GM19397 (cell line): ENCODE measurements around the gene GOLGA6L7.
"Not testable (repeated sequence)": the region's sequence is repeated elsewhere in the genome, so short reads cannot be mapped to it uniquely, and the experiment has no call there.

Experiments used
- ATAC-seq: cut with Tn5 transposase; IDR thresholded peaks from one replicate; pipeline ENCODE4 v1.9.1; 2021; ENCODE audit warnings: mild to moderate bottlenecking, moderate library complexity; ENCODE audit not compliant: unreplicated experiment

The GOLGA6L7 gene

DNA sequence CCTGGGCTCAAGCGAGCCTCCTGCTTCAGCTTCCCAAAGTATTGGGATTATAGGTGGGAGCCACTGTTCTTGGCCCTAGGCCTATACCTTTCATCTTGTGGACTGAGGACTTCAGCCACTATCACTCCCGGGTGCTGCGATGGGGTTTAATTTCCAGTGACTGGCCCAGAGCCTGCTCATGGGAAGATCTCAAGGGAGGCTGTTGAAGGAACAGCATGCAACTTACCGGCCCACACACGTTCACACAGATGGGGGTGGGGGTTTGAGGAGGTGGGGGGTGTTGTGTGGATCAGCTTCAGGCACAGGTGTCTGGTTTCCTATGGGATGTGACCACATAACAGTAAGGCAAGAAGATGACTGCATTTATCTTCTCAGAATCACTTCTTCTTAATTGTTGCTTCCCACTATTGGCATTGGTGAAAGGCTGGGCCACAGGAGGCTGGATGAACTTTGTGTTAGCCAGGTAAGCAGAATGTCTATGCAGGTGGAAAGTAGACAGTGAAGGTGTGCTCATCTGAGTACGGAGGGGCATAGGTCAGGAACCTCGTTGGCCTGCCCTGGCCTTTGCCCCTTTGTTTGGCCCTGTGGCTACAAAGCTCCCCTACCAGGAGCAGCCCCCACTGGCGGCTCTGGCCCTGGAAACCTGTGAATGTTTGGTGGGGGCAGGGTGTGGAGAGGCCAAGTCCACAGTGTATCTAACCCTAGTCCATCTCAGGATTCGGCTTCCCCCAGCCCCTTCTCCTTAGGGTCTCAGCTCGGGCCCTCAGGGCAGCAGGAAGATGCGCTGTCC lies 35.9 kb upstream of the GOLGA6L7 start:
- no peak for ATAC-seq

GRCh38 chr15:28881600-28881999 lies 33.2 kb upstream of the GOLGA6L7 start:
- no peak for ATAC-seq

GRCh38 chr15:28881170-28881569 lies 32.7 kb upstream of the GOLGA6L7 start:
- no peak for ATAC-seq

DNA sequence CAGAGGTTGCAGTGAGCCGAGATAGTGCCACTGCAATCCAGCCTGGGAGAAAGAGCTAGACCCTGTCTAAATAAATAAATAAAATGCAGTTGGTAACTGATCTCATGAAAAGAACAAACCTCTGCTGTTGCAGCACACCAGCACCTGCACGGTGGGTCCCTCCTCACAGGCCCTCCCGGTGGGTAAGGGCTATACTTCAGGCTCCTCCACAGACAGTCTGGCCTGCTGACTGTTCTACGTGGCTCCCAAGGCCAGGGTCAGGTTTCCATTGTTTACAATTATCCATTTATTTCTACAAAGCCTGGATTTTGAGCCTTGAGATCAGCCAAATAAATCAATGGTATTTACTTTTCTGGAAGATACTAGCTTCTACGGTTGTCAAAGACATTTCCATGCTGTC lies 32.2 kb upstream of the GOLGA6L7 start:
- no peak for ATAC-seq

- ATAC-seq, result no peak
Observed at GRCh38 chr15:28879551-28879950, 31.1 kb upstream of the GOLGA6L7 start.

- ATAC-seq, result no peak
Observed at GRCh38 chr15:28878209-28878608, 29.8 kb upstream of the GOLGA6L7 start.

GRCh38 chr15:28876845-28877185 lies 28.4 kb upstream of the GOLGA6L7 start:
- no peak for ATAC-seq

- ATAC-seq, result no peak
Observed at GRCh38 chr15:28876131-28876844, 27.8 kb upstream of the GOLGA6L7 start.

- ATAC-seq, result no peak
Observed at GRCh38 chr15:28875461-28876000, 27.1 kb upstream of the GOLGA6L7 start.

DNA sequence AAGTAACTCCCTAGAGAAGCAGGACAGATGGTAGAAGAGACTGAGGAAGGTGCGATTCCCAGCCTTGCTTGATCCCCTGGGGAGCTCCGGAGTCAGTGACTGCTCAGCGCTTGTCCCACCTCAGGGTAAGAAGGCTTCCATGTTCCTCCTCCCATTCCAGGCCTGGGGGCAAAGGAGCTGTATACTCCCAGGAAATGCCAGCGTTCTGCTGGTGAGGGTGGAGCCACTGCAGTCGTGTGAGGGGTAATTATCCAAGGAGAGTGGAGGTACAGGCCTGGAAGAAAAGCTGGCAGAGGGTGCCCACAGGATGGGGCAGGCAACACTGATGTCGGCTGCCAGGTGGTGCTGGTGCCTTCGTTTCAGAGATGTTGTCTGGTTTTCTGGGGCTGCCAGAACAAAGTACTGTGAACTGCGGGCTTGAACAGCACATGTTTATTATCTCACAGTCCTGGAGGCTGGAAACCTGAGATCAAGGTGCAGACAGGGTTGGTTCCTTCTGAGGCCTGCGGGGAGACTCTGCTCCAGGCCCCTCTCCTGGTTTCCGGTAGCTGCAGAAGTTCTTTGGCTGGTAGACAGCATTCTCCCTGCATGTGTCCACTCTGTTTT lies 25.2 kb upstream of the GOLGA6L7 start:
- ATAC-seq, result no peak

DNA sequence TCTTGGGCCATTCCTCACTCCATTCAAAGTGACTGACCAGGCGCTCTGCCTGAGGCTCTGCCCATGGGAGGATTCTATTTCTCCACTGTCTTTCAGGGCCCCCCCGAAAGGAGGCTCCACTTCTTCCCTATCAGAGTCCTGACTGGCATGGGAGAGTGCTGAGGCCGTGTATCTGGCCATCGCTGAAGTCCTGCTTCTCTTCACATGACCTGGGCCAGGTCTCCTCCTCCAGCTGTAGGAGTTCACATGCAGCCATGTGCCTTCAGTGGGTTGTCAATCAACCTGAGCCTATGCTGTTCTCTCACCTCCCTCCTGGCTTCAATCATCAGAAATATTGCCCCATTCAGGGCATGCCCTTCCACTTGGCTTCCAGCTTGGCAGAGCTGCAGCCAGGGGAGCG lies 24.6 kb upstream of the GOLGA6L7 start:
- no peak for ATAC-seq

GRCh38 chr15:28871168-28871567 lies 22.7 kb upstream of the GOLGA6L7 start:
- no peak for ATAC-seq

DNA sequence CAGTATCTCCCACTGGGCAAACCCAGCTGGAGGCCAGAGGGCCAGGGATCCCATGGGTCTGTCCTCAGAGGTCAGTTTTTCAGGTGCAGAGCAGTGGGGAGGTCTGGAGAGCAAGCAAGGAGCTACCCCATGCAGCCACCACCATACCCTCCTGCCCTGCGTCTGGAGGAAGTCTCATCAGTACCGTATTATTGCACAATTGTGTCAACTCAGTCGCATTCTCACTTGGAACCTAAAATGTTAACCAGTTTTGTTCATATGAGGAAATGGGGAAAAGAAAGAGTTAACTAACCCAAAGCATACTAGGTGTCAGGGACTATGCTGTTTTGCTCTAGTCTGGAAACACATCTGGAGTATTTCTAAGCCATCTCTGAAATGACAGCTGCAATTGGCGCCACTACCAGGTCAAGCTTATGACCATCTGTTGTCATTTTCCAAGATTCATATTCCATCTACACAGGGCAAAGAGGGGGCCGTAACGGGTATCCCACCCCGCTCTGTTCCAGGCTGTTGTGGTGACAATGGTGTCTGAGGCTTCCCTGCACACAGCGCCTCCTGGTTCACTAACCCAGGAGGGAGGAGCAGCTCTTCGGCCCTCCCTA lies 20.4 kb upstream of the GOLGA6L7 start:
- no peak for ATAC-seq

GRCh38 chr15:28861589-28862293 lies 13.3 kb upstream of the GOLGA6L7 start:
- not testable (repeated sequence) for ATAC-seq

GRCh38 chr15:28861031-28861534 lies 12.6 kb upstream of the GOLGA6L7 start:
- ATAC-seq, result no peak

DNA sequence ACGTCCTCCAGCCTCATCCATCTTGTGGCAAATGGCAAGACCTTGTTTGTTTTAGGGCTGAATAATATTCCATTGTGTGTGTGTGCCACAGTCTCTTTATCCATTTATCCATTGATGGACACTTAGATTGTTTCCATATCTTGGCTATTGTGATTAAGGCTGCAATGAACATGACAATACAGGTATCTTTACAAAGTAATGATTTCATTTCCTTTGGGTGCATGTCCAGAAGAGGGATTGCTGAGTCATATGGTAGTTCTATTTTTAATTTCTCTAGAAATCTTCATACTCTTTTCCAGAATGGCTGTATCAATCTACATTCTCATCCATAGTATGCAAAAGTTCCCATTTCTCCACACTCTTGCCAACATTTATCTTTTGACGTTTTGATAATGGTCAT lies 6.1 kb upstream of the GOLGA6L7 start:
- ATAC-seq, result not testable (repeated sequence)

GRCh38 chr15:28853654-28854053 lies 5.2 kb upstream of the GOLGA6L7 start:
- not testable (repeated sequence) for ATAC-seq

DNA sequence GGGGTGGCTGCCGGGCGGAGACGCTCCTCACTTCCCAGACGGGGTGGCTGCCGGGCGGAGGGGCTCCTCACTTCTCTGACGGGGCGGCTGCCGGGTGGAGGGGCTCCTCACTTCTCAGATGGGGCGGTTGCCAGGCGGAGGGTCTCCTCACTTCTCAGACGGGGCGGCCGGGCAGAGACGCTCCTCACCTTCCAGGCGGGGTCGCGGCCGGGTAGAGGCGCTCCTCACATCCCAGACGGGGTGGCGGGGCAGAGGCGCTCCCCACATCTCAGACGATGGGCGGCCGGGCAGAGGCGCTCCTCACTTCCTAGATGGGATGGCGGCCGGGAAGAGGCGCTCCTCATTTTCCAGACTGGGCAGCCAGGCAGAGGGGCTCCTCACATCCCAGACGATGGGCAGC lies 1.3 kb upstream of the GOLGA6L7 start:
- ATAC-seq, result not testable (repeated sequence)

DNA sequence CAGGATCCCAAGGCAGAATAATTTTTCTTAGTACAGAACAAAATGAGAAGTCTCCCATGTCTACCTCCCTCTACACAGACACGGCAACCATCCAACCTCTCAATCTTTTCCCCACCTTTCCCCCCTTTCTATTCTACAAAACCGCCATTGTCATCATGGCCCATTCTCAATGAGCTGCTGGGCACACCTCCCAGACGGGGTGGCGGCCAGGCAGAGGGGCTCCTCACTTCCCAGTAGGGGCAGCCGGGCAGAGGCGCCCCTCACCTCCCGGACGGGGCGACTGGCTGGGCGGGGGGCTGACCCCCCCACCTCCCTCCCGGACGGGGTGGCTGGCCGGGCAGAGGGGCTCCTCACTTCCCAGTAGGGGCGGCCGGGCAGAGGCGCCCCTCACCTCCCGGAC lies 827 bp upstream of the GOLGA6L7 start:
- not testable (repeated sequence) for ATAC-seq

DNA sequence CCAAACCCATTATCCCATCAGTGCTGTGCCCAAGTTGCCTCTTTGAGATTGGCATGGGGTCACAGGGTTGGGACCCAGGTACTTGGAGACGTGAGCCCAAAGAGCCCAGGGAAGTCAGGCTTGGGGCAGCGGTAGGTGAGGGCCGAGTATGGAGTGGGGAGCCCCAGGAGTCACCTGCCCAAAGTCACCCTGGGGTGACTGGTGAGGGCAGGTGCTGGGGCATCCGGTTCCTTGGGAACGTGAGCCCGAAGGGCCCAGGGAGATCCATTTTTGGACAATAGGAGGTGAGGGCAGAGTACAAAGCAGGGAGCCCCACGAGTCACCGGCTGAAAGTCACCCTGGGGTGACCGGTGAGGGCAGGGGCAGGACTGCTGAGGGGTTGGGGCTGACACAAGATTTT lies 485 bp downstream of the GOLGA6L7 start:
- not testable (repeated sequence) for ATAC-seq
